MM.1S (cell line): Measurements from ENCODE around the gene NPHP3.

Experiments used
- CTCF ChIP-seq: fragments of 300-600 bp; sonication (generic); IDR thresholded peaks from 2 replicates; pipeline ENCODE4 v1.5.1; 2016; ENCODE audit warnings: antibody characterized with exemption, low read length, mixed read lengths
- EZH2 ChIP-seq: fragments of 300-600 bp; sonication (generic); optimal IDR thresholded peaks from 2 replicates; pipeline ENCODE3; 2017; ENCODE audit warnings: low read depth, mild to moderate bottlenecking, antibody characterized with exemption, low read length, mixed read lengths
- EZH2phosphoT487 ChIP-seq: fragments of 300-600 bp; sonication (generic); IDR thresholded peaks from 2 replicates; pipeline ENCODE4 v1.6.1; 2018; ENCODE audit warnings: antibody characterized with exemption, low read length

- TF ChIP-seq CTCF (no peak), EZH2 (no peak), EZH2phosphoT487 (no peak)
These were observed 52.9 kb downstream of the NPHP3 start for GRCh38 chr3:132669256-132669777.
